ENCODE measurements around the gene EXOC3. TPM values are rescaled to one million over a fixed set of nuclear protein-coding genes. Genes with fewer than 3 reads are reported as not detected.

EXOC3 gene
- total RNA-seq, 1 experiment from 2014 or later: 60.1 TPM

DNA sequence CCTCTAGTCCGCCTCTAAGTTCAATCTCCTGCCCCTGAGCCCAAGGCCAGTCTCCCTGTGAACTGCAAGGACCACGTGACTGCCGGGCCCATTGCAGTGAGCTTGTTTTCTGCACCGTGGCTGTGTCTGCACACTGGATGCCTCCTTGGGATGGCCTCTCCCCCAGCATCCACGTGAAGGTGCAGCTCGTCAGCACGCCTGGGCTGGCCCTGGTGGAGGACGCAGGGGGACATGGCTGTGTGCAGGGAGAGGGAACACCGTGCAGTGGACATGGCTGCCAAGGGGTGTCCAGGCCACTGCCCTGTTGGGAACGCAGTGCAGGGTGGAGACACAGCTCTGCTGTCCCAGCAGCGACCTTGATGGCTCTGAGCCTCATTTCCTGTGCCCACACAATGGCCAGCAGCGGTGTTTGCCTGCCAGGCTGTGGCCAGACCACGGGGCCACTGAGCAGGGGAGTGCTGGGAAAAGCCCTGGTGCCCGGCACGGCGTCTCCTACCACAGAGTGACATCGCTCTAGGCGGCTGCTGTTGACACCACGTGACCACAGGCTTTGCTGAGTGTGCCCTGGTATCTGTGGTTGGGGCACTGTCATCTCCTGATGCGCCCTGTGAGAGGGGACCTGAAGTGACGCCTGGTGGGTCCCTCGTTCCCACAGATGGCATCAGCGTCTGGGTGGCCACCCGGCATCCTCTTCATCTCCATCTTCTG lies 26.9 kb upstream of the EXOC3 start (continued):
- TF ChIP-seq, protein P1, sequence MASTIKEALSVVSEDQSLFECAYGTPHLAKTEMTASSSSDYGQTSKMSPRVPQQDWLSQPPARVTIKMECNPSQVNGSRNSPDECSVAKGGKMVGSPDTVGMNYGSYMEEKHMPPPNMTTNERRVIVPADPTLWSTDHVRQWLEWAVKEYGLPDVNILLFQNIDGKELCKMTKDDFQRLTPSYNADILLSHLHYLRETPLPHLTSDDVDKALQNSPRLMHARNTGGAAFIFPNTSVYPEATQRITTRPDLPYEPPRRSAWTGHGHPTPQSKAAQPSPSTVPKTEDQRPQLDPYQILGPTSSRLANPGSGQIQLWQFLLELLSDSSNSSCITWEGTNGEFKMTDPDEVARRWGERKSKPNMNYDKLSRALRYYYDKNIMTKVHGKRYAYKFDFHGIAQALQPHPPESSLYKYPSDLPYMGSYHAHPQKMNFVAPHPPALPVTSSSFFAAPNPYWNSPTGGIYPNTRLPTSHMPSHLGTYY (CRISPR knock-in tag; IDR thresholded peaks at IDR 0.05): no peak
- TF ChIP-seq, protein P2, sequence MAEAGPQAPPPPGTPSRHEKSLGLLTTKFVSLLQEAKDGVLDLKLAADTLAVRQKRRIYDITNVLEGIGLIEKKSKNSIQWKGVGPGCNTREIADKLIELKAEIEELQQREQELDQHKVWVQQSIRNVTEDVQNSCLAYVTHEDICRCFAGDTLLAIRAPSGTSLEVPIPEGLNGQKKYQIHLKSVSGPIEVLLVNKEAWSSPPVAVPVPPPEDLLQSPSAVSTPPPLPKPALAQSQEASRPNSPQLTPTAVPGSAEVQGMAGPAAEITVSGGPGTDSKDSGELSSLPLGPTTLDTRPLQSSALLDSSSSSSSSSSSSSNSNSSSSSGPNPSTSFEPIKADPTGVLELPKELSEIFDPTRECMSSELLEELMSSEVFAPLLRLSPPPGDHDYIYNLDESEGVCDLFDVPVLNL (CRISPR knock-in tag; IDR thresholded peaks at IDR 0.05; ENCODE audit: borderline replicate concordance, low read depth): no peak
- TF ChIP-seq, protein P3, sequence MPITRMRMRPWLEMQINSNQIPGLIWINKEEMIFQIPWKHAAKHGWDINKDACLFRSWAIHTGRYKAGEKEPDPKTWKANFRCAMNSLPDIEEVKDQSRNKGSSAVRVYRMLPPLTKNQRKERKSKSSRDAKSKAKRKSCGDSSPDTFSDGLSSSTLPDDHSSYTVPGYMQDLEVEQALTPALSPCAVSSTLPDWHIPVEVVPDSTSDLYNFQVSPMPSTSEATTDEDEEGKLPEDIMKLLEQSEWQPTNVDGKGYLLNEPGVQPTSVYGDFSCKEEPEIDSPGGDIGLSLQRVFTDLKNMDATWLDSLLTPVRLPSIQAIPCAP (CRISPR knock-in tag; IDR thresholded peaks at IDR 0.05): no peak
- TF ChIP-seq CBFB (CRISPR knock-in tag; IDR thresholded peaks at IDR 0.05; ENCODE audit: low read depth): no peak
- TF ChIP-seq, protein P4, sequence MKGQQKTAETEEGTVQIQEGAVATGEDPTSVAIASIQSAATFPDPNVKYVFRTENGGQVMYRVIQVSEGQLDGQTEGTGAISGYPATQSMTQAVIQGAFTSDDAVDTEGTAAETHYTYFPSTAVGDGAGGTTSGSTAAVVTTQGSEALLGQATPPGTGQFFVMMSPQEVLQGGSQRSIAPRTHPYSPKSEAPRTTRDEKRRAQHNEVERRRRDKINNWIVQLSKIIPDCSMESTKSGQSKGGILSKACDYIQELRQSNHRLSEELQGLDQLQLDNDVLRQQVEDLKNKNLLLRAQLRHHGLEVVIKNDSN (CRISPR knock-in tag; IDR thresholded peaks at IDR 0.05): peak; percentile 71; the same call in 1 of the 2 replicates
- TF ChIP-seq OVOL2 (CRISPR knock-in tag; IDR thresholded peaks at IDR 0.05; ENCODE audit: borderline replicate concordance): no peak
- TF ChIP-seq, protein P5, sequence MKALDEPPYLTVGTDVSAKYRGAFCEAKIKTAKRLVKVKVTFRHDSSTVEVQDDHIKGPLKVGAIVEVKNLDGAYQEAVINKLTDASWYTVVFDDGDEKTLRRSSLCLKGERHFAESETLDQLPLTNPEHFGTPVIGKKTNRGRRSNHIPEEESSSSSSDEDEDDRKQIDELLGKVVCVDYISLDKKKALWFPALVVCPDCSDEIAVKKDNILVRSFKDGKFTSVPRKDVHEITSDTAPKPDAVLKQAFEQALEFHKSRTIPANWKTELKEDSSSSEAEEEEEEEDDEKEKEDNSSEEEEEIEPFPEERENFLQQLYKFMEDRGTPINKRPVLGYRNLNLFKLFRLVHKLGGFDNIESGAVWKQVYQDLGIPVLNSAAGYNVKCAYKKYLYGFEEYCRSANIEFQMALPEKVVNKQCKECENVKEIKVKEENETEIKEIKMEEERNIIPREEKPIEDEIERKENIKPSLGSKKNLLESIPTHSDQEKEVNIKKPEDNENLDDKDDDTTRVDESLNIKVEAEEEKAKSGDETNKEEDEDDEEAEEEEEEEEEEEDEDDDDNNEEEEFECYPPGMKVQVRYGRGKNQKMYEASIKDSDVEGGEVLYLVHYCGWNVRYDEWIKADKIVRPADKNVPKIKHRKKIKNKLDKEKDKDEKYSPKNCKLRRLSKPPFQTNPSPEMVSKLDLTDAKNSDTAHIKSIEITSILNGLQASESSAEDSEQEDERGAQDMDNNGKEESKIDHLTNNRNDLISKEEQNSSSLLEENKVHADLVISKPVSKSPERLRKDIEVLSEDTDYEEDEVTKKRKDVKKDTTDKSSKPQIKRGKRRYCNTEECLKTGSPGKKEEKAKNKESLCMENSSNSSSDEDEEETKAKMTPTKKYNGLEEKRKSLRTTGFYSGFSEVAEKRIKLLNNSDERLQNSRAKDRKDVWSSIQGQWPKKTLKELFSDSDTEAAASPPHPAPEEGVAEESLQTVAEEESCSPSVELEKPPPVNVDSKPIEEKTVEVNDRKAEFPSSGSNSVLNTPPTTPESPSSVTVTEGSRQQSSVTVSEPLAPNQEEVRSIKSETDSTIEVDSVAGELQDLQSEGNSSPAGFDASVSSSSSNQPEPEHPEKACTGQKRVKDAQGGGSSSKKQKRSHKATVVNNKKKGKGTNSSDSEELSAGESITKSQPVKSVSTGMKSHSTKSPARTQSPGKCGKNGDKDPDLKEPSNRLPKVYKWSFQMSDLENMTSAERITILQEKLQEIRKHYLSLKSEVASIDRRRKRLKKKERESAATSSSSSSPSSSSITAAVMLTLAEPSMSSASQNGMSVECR (CRISPR knock-in tag; IDR thresholded peaks at IDR 0.05; ENCODE audit: borderline replicate concordance): no peak
- TF ChIP-seq, protein P6, sequence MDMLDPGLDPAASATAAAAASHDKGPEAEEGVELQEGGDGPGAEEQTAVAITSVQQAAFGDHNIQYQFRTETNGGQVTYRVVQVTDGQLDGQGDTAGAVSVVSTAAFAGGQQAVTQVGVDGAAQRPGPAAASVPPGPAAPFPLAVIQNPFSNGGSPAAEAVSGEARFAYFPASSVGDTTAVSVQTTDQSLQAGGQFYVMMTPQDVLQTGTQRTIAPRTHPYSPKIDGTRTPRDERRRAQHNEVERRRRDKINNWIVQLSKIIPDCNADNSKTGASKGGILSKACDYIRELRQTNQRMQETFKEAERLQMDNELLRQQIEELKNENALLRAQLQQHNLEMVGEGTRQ (CRISPR knock-in tag; IDR thresholded peaks at IDR 0.05): peak; percentile 85
- no peak for TF ChIP-seq NR3C1 (CRISPR knock-in tag; conservative IDR thresholded peaks at IDR 0.05; ENCODE audit: low read depth)

DNA sequence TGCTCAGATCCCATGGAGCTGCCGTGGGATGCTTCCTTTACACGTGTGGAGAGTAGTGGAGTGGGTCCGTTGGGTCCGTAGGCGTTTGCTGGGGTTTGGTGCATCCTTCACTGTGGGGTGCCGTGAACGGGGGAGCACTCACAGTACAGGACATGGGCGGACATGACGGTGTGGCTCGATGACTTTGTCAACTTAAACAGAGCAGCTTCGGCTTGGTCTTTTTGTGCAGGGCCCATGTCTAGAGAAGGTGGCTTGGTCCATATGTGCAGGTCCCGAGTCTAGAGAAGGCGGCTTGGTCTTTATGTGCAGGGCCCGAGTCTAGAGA lies 26.4 kb upstream of the EXOC3 start:
- no peaks in the 10 kb centered on the region; the same call in 1 of the 2 replicates for H3K27me3 Mint-ChIP-seq (ENCODE audit: low read depth)
- no peak for ATAC-seq
- DNase-seq (ENCODE audit: low spot score): no peak
- CTCF ChIA-PET: interaction anchor here (1.5 kb wide), 1 partner anchor 15 kb away, joined by 7 read pairs; no protein-coding TSS in a partner anchor
- POLR2A ChIA-PET: no interaction called here
- peaks cover 18% of the 10 kb centered on the region for H3K4me1 Mint-ChIP-seq
- H3K36me3 Mint-ChIP-seq: no peaks in the 10 kb centered on the region
- no peak overlapping the region for H3K4me3 Mint-ChIP-seq
- no peak overlapping the region for H3K27ac Mint-ChIP-seq
- H3K9me3 Mint-ChIP-seq: no peaks in the 10 kb centered on the region
- TF ChIP-seq, protein P7, sequence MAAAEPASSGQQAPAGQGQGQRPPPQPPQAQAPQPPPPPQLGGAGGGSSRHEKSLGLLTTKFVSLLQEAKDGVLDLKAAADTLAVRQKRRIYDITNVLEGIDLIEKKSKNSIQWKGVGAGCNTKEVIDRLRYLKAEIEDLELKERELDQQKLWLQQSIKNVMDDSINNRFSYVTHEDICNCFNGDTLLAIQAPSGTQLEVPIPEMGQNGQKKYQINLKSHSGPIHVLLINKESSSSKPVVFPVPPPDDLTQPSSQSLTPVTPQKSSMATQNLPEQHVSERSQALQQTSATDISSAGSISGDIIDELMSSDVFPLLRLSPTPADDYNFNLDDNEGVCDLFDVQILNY (CRISPR knock-in tag; IDR thresholded peaks at IDR 0.05): no peak
- TF ChIP-seq TEAD1 (CRISPR knock-in tag; IDR thresholded peaks at IDR 0.05): no peak
- TF ChIP-seq, protein P8, sequence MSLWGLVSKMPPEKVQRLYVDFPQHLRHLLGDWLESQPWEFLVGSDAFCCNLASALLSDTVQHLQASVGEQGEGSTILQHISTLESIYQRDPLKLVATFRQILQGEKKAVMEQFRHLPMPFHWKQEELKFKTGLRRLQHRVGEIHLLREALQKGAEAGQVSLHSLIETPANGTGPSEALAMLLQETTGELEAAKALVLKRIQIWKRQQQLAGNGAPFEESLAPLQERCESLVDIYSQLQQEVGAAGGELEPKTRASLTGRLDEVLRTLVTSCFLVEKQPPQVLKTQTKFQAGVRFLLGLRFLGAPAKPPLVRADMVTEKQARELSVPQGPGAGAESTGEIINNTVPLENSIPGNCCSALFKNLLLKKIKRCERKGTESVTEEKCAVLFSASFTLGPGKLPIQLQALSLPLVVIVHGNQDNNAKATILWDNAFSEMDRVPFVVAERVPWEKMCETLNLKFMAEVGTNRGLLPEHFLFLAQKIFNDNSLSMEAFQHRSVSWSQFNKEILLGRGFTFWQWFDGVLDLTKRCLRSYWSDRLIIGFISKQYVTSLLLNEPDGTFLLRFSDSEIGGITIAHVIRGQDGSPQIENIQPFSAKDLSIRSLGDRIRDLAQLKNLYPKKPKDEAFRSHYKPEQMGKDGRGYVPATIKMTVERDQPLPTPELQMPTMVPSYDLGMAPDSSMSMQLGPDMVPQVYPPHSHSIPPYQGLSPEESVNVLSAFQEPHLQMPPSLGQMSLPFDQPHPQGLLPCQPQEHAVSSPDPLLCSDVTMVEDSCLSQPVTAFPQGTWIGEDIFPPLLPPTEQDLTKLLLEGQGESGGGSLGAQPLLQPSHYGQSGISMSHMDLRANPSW (CRISPR knock-in tag; conservative IDR thresholded peaks at IDR 0.05; ENCODE audit: low read depth): no peak
- TF ChIP-seq FOXJ3 (CRISPR knock-in tag; IDR thresholded peaks at IDR 0.05; ENCODE audit: borderline replicate concordance): no peak
- no peak for TF ChIP-seq NR3C1 (CRISPR knock-in tag; conservative IDR thresholded peaks at IDR 0.05; ENCODE audit: low read depth)
- TF ChIP-seq GTF2I (CRISPR knock-in tag; conservative IDR thresholded peaks at IDR 0.05): no peak
- TF ChIP-seq JUN (CRISPR knock-in tag; IDR thresholded peaks at IDR 0.05): no peak
- TF ChIP-seq, protein P9, sequence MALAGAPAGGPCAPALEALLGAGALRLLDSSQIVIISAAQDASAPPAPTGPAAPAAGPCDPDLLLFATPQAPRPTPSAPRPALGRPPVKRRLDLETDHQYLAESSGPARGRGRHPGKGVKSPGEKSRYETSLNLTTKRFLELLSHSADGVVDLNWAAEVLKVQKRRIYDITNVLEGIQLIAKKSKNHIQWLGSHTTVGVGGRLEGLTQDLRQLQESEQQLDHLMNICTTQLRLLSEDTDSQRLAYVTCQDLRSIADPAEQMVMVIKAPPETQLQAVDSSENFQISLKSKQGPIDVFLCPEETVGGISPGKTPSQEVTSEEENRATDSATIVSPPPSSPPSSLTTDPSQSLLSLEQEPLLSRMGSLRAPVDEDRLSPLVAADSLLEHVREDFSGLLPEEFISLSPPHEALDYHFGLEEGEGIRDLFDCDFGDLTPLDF (CRISPR knock-in tag; IDR thresholded peaks at IDR 0.05): no peak
- TF ChIP-seq SMAD4 (CRISPR knock-in tag; IDR thresholded peaks at IDR 0.05): no peak
- TF ChIP-seq, protein P10, sequence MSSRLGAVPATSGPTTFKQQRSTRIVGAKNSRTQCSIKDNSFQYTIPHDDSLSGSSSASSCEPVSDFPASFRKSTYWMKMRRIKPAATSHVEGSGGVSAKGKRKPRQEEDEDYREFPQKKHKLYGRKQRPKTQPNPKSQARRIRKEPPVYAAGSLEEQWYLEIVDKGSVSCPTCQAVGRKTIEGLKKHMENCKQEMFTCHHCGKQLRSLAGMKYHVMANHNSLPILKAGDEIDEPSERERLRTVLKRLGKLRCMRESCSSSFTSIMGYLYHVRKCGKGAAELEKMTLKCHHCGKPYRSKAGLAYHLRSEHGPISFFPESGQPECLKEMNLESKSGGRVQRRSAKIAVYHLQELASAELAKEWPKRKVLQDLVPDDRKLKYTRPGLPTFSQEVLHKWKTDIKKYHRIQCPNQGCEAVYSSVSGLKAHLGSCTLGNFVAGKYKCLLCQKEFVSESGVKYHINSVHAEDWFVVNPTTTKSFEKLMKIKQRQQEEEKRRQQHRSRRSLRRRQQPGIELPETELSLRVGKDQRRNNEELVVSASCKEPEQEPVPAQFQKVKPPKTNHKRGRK (CRISPR knock-in tag; IDR thresholded peaks at IDR 0.05; ENCODE audit: borderline replicate concordance): no peak
- TF ChIP-seq CBFB (CRISPR knock-in tag; IDR thresholded peaks at IDR 0.05; ENCODE audit: low read depth): no peak

Data from WTC11 (cell line).